Measurements from ENCODE around the gene SCD5.

SCD5 gene

DNA sequence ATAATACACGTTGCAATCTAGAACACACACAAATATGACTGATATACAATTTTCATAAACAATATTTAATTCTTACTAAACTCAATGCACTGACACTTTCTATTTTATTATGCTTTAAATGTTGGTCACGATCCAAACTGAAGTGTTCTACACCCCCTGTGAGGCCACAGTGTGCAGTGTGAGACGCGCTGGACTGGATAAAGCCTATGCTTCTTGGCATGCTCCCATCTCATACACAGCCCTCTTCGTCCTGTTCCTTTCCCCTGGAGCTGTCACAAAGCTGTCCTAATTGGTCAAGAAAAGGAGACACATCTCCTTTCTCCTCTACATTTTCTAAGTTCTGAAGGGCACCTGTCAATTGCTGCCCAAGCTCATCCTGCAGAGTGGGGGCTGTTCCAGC is 72.0 kb downstream of the SCD5 start:
- no peak for DNase-seq (ENCODE audit: low read depth in 1 of 2, low spot score in 1 of 2)
- no peak overlapping the region for H3K4me3 ChIP-seq (replicated peaks; ENCODE audit: insufficient read depth, low read length)
- no peaks in the 10 kb centered on the region for H3K27me3 ChIP-seq (ENCODE audit: insufficient read depth, poor library complexity, severe bottlenecking)
- TF ChIP-seq CTCF (IDR thresholded peaks at IDR 0.05; ENCODE audit: insufficient read depth, low read length) = no peak
- no peak for TF ChIP-seq GABPA (IDR thresholded peaks at IDR 0.05; ENCODE audit: low read depth)
- TF ChIP-seq POLR2AphosphoS5 (IDR thresholded peaks at IDR 0.05; ENCODE audit: low read depth) = no peak
- TF ChIP-seq REST (IDR thresholded peaks at IDR 0.05; ENCODE audit: insufficient replicate concordance, low read depth) = no peak
- no peak for TF ChIP-seq SPI1 (IDR thresholded peaks at IDR 0.05; ENCODE audit: borderline replicate concordance, low read depth)
- no peak overlapping the region for H3K27ac ChIP-seq (replicated peaks)

DNA sequence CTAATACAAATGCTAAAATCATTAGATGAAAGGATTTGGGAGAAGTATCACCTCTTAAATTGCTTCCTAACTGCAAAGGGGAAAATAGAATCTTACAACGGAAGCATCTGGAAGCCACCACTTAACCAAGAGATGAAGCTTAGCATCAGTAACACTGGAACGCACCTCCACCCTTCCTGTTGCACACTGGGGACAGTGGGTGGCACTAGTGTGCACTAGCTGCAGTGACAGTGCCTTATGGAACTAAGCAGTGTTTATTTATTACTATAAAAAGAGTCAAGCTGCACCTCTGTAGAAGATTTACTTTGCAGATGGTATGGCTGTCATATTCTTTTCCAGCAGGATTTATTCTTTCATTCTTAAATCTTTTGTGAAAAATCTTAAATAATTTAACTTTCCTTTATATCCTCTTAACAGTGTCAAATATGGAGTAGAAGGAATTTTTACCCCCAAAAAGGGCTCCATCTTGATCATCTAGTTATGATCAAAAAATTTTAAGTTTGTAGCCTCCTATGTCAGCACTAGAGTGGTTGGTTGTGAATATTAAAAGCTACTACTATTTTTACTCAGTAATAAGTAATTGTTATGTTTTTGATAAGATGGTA is 76.7 kb downstream of the SCD5 start:
- H3K4me3 ChIP-seq (replicated peaks; ENCODE audit: insufficient read depth, low read length) = no peak overlapping the region
- no peaks in the 10 kb centered on the region for H3K27me3 ChIP-seq (ENCODE audit: insufficient read depth, poor library complexity, severe bottlenecking)
- TF ChIP-seq REST (IDR thresholded peaks at IDR 0.05; ENCODE audit: insufficient replicate concordance, low read depth) (no peak), CTCF (IDR thresholded peaks at IDR 0.05; ENCODE audit: insufficient read depth, low read length) (peak; percentile 59)
- H3K27ac ChIP-seq (replicated peaks) = no peak overlapping the region
- DNase-seq (ENCODE audit: low read depth in 1 of 2, low spot score in 1 of 2) = peak in 1 of 2 experiments; percentile 35

DNA sequence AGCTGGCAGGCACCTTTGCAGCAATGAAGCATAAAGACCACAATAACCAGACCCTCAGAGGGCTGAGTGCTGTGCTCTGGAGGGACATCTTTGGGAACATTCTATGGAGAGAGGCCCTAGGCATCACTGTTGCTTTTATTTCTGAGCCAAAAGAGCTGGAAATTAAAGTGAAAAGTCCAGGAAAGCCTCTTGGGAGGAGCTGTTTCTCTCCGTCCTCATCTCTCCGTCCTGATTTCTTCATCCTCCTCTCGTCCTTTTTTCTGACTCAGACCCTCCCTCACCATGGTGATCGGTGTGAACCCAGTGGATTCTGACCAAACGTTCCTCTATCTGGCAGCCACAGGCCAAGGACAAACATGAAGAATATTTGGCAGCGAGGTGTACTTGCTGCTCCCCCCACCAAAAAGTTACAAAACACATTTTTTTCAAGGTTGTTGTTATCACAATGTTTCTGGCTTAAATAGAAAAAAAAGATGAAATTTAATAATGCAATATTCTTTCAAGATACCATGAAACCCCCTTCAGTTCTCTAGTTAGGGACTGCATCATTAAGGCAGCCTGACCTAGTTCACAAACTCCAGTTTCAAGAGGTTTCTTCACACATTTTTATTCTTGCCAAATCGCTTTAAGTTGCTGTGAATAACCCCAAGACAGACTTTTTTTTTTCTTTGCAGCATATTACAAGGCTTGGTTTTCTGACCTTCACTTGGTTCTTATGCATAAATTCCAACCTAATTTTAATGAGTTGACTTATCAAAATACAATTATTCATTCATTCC is 80.2 kb downstream of the SCD5 start:
- H3K4me3 ChIP-seq (replicated peaks; ENCODE audit: insufficient read depth, low read length) = no peak overlapping the region
- H3K27ac ChIP-seq (replicated peaks) = no peak overlapping the region
- no peak for DNase-seq (ENCODE audit: low read depth in 1 of 2, low spot score in 1 of 2)
- no peaks in the 10 kb centered on the region for H3K27me3 ChIP-seq (ENCODE audit: insufficient read depth, poor library complexity, severe bottlenecking)
- TF ChIP-seq POLR2AphosphoS5 (IDR thresholded peaks at IDR 0.05; ENCODE audit: low read depth) (no peak), SPI1 (IDR thresholded peaks at IDR 0.05; ENCODE audit: borderline replicate concordance, low read depth) (no peak), REST (IDR thresholded peaks at IDR 0.05; ENCODE audit: insufficient replicate concordance, low read depth) (no peak), CTCF (IDR thresholded peaks at IDR 0.05; ENCODE audit: insufficient read depth, low read length) (no peak), GABPA (IDR thresholded peaks at IDR 0.05; ENCODE audit: low read depth) (no peak)

Measured in HL-60 (cell line).